ENCODE data around the gene WDR90. TPM values are rescaled to one million over a fixed set of nuclear protein-coding genes. Genes with fewer than 3 reads are reported as not detected.

The WDR90 gene
- polyA plus RNA-seq, 2 of the 4 experiments (the other 2 are of a cell fraction): 6.5 to 30.7 TPM

DNA sequence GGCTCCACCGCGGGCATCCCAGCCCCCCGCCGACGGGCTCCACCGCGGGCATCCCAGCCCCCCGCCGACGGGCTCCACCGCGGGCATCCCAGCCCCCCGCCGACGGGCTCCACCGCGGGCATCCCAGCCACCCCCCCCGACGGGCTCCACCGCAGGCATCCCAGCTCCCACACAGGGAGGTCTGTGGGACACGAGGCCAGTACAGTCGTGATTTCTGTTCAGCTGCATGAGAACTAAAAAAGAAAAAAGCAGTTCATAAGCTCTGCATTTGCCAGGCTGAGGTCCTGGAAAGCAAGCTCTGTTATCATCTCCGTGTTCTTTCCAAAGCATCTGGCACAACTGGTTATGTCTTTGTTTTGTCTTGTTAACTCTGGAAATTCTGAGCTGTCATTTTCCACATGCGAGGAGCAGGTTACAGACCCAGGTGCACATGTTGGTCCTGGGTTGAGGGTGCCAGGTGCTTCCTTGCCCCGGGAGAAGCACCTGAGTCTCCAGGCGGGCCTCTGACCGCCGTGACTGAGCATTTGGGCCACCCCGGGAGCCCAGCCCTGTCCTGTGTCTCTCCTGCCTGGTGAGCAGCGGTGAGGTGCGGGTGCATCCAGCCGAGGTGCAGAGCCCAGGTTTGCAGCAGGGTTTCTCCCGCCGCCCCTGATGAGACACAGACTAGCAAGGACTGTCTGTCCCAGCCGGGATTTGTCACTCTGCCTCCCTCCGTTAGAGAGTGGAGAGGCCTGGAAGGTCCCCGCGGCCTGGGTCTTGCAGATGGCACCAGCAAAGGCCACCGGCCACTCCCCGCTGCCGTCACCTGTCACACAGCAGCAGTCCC lies 28.3 kb upstream of the WDR90 start:
- ChIA-PET CTCF (interaction anchor here (0.6 to 1.4 kb wide), 5 partner anchors 11 to 133 kb away, joined by 3 to 7 read pairs (median 3); partner anchors contain the start of gene RAB40C), POLR2A (interaction anchor here (1.7 kb wide), 2 partner anchors 15 to 31 kb away, joined by 4 to 6 read pairs; partner anchors contain the start of gene METTL26)
- 86% methylated on average over 23 of the region's 41 CpGs for WGBS (ENCODE audit: missing lambda C conversion rate)
- Histone ChIP-seq H3K4me3 (no peak overlapping the region), H3K4me1 (peaks cover 23% of the 10 kb centered on the region), H3K4me2 (no peak overlapping the region; the same call in 2 of the 3 replicates), H3K9me3 (no peaks in the 10 kb centered on the region), H3K27ac (no peak overlapping the region)
- no peak for DNase-seq (ENCODE audit: low read depth in 1 of 2, low spot score in 1 of 2)
- no peak for TF ChIP-seq HOXB5 (CRISPR knock-in tag; IDR thresholded peaks at IDR 0.05)
- TF ChIP-seq CHD4 (IDR thresholded peaks at IDR 0.05; ENCODE audit: borderline replicate concordance): no peak
- no peak for TF ChIP-seq FOXS1 (CRISPR knock-in tag; IDR thresholded peaks at IDR 0.05)
- no peak for TF ChIP-seq EHF (CRISPR knock-in tag; IDR thresholded peaks at IDR 0.05)
- no peak for TF ChIP-seq PHF8 (IDR thresholded peaks at IDR 0.05; ENCODE audit: borderline replicate concordance, low read depth)
- TF ChIP-seq HDAC2 (IDR thresholded peaks at IDR 0.05): no peak
- TF ChIP-seq TP53 (CRISPR knock-in tag; IDR thresholded peaks at IDR 0.05): no peak
- TF ChIP-seq NR3C1 (IDR thresholded peaks at IDR 0.05): no peak
- TF ChIP-seq, protein P1, sequence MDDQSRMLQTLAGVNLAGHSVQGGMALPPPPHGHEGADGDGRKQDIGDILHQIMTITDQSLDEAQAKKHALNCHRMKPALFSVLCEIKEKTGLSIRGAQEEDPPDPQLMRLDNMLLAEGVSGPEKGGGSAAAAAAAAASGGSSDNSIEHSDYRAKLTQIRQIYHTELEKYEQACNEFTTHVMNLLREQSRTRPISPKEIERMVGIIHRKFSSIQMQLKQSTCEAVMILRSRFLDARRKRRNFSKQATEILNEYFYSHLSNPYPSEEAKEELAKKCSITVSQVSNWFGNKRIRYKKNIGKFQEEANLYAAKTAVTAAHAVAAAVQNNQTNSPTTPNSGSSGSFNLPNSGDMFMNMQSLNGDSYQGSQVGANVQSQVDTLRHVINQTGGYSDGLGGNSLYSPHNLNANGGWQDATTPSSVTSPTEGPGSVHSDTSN (IDR thresholded peaks at IDR 0.05): no peak
- TF ChIP-seq, protein P2, sequence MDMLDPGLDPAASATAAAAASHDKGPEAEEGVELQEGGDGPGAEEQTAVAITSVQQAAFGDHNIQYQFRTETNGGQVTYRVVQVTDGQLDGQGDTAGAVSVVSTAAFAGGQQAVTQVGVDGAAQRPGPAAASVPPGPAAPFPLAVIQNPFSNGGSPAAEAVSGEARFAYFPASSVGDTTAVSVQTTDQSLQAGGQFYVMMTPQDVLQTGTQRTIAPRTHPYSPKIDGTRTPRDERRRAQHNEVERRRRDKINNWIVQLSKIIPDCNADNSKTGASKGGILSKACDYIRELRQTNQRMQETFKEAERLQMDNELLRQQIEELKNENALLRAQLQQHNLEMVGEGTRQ (IDR thresholded peaks at IDR 0.05): no peak
- no peak for TF ChIP-seq RCOR1 (IDR thresholded peaks at IDR 0.05; ENCODE audit: low read depth, low read length)
- no peak for TF ChIP-seq CBX8 (IDR thresholded peaks at IDR 0.05)
- no peak for TF ChIP-seq KDM1A (IDR thresholded peaks at IDR 0.05; ENCODE audit: low read depth)
- TF ChIP-seq, protein P3, sequence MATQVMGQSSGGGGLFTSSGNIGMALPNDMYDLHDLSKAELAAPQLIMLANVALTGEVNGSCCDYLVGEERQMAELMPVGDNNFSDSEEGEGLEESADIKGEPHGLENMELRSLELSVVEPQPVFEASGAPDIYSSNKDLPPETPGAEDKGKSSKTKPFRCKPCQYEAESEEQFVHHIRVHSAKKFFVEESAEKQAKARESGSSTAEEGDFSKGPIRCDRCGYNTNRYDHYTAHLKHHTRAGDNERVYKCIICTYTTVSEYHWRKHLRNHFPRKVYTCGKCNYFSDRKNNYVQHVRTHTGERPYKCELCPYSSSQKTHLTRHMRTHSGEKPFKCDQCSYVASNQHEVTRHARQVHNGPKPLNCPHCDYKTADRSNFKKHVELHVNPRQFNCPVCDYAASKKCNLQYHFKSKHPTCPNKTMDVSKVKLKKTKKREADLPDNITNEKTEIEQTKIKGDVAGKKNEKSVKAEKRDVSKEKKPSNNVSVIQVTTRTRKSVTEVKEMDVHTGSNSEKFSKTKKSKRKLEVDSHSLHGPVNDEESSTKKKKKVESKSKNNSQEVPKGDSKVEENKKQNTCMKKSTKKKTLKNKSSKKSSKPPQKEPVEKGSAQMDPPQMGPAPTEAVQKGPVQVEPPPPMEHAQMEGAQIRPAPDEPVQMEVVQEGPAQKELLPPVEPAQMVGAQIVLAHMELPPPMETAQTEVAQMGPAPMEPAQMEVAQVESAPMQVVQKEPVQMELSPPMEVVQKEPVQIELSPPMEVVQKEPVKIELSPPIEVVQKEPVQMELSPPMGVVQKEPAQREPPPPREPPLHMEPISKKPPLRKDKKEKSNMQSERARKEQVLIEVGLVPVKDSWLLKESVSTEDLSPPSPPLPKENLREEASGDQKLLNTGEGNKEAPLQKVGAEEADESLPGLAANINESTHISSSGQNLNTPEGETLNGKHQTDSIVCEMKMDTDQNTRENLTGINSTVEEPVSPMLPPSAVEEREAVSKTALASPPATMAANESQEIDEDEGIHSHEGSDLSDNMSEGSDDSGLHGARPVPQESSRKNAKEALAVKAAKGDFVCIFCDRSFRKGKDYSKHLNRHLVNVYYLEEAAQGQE (IDR thresholded peaks at IDR 0.05): no peak
- no peak for TF ChIP-seq ZC3H11A (IDR thresholded peaks at IDR 0.05)
- ATAC-seq: no peak
- FAIRE-seq: no peak

DNA sequence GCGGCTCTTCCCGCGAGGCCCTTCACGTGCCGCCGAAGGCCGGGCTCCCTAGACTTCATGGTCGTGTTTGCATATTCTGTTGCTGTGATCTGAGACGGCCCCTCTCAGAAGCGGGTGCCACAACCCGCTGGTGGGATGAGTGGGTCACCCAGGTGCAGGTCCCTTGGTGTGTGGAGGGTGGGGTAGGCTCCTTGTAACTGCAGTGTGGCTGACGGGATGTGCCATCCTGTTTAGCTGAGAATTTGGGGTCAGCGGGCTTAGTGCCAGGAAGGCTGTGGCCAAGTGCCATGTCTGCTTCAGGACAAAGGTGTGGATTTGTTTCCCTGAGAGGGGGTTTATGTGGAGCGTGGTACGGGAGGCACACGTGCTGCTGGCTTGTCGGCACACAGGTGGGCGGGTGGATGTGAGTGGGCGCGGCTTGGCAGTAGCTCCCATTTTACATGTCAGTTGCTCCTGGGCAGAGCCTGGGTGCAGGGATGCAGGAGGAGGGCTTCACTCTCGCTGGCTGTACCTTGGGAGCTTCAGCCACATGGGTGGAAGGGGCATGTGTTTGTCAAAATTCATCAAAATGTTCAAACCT lies 27.5 kb upstream of the WDR90 start:
- CTCF ChIA-PET: interaction anchor here (0.8 to 1.4 kb wide), 11 partner anchors 11 to 74 kb away, joined by 3 to 7 read pairs (median 4); partner anchors contain the start of genes RAB40C and WDR90
- H3K9me3 ChIP-seq: no peaks in the 10 kb centered on the region
- TF ChIP-seq, protein P4, sequence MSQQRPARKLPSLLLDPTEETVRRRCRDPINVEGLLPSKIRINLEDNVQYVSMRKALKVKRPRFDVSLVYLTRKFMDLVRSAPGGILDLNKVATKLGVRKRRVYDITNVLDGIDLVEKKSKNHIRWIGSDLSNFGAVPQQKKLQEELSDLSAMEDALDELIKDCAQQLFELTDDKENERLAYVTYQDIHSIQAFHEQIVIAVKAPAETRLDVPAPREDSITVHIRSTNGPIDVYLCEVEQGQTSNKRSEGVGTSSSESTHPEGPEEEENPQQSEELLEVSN (IDR thresholded peaks at IDR 0.05; ENCODE audit: borderline replicate concordance, low read depth): no peak
- TF ChIP-seq FOXS1 (CRISPR knock-in tag; IDR thresholded peaks at IDR 0.05): no peak
- TF ChIP-seq RAD21 (conservative IDR thresholded peaks at IDR 0.05 in 1 of 2, IDR thresholded peaks at IDR 0.05 in 1 of 2): no peak
- TF ChIP-seq KDM5A (IDR thresholded peaks at IDR 0.05): no peak
- no peak for TF ChIP-seq SMC3 (IDR thresholded peaks at IDR 0.05)
- TF ChIP-seq CHD4 (IDR thresholded peaks at IDR 0.05; ENCODE audit: borderline replicate concordance): no peak
- TF ChIP-seq, protein P5, sequence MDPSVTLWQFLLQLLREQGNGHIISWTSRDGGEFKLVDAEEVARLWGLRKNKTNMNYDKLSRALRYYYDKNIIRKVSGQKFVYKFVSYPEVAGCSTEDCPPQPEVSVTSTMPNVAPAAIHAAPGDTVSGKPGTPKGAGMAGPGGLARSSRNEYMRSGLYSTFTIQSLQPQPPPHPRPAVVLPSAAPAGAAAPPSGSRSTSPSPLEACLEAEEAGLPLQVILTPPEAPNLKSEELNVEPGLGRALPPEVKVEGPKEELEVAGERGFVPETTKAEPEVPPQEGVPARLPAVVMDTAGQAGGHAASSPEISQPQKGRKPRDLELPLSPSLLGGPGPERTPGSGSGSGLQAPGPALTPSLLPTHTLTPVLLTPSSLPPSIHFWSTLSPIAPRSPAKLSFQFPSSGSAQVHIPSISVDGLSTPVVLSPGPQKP (IDR thresholded peaks at IDR 0.05; ENCODE audit: low read depth, low read length): no peak
- TF ChIP-seq BHLHE40 (IDR thresholded peaks at IDR 0.05; ENCODE audit: low read depth, low read length): no peak
- TF ChIP-seq, protein P2 (IDR thresholded peaks at IDR 0.05): no peak
- no peak for TF ChIP-seq JUNB (IDR thresholded peaks at IDR 0.05)
- no peak for TF ChIP-seq EHF (CRISPR knock-in tag; IDR thresholded peaks at IDR 0.05)
- H3K4me1 ChIP-seq: peaks cover 30% of the 10 kb centered on the region
- WGBS (ENCODE audit: missing lambda C conversion rate): 86% methylated on average over 19 of the region's 21 CpGs
- H3K4me2 ChIP-seq: peak overlapping the region; percentile 69
- no peak for DNase-seq (ENCODE audit: low read depth in 1 of 2, low spot score in 1 of 2)
- no peak for FAIRE-seq
- POLR2A ChIA-PET: interaction anchor here (1.7 kb wide), 2 partner anchors 15 to 31 kb away, joined by 4 to 6 read pairs; partner anchors contain the start of gene METTL26
- H3K27ac ChIP-seq: peak overlapping the region in 1 of 2 experiments; percentile 71; a peak in 3 of 6 replicates
- peak in 1 of 2 experiments; percentile 6; a peak in 2 of 6 replicates for ATAC-seq
- no peak overlapping the region for H3K4me3 ChIP-seq
